Tibial nerve (tissue), 4 donors: Measurements from ENCODE around the gene UBA6. TPM values are rescaled to one million over a fixed set of nuclear protein-coding genes. Genes with fewer than 3 reads are reported as not detected.

Source experiments
- small RNA-seq: library from RNA; depleted of rRNA; stranded (forward); fragments of <200 nt; gene quantifications from one replicate; pipeline ENCODE3, GENCODE V24; 2016
- total RNA-seq, 4 donors: library from RNA; depleted of rRNA; stranded (reverse); fragments of >200 nt; gene quantifications; one replicate each; pipeline ENCODE4 v1.1.0, GENCODE V29; 2016

Gene UBA6
- total RNA-seq, 4 donors from 2014 or later, result 22.9 to 51.5 (median 36.9) TPM

Small RNAs within 50 kb of the gene (small RNA-seq; reads per million reads assigned to genes)
- gene AC096720.1 (not detected), gene RF00091 (not detected)

Other genes with a start within 250 kb of the UBA6 start
- 10 to 100 TPM; 31.9 to 66.7 (median 42.3) TPM for gene CENPC, start 155.7 kb downstream of the UBA6 start, total RNA-seq
- gene STAP1, start 142.4 kb downstream of the UBA6 start, total RNA-seq, result under 1 TPM in 2 of 4 donors, not detected in 2; 0.42 to 0.44 TPM
- gene GNRHR, start 53.2 kb upstream of the UBA6 start, total RNA-seq, result not detected
- not detected for gene TMPRSS11D, start 182.8 kb upstream of the UBA6 start, total RNA-seq